ENCODE measurements around the gene RHOJ. TPM values are rescaled to one million over a fixed set of nuclear protein-coding genes. Genes with fewer than 3 reads are reported as not detected.

Gene RHOJ
- total and polyA plus RNA-seq, 2 donors (not counting 3 experiments of a cell fraction or from before 2014, with no cell fraction given): 191 to 486 TPM

- peaks cover 11 to 13% of the 10 kb centered on the region in 2 experiments for H3K27me3 ChIP-seq (ENCODE audit: control insufficient read depth in 2 of 2, insufficient read depth in 2 of 2, low read length in 2 of 2)
- BruUV-seq (replicated peaks): no TSS peak
- H3K9ac ChIP-seq (replicated peaks; ENCODE audit: extremely low read depth, insufficient read depth, low read length): no peak within 1 kb of the TSS
- no peaks in the 10 kb centered on the region for H3K79me2 ChIP-seq (ENCODE audit: control insufficient read depth, insufficient read depth, low read length)
- no peaks in the 10 kb centered on the region for H3K36me3 ChIP-seq (ENCODE audit: control insufficient read depth in 2 of 2, extremely low read depth in 1 of 2, insufficient read depth in 2 of 2, low read length in 2 of 2)
- intact Hi-C loops (cut with micrococcal nuclease): no loop called here
- no peak for DNase-seq (ENCODE audit: low read depth, low spot score)
- no peak for FAIRE-seq
- H3K9me1 ChIP-seq (replicated peaks; ENCODE audit: control insufficient read depth, extremely low read depth, insufficient read depth, low read length): no peaks in the 10 kb centered on the region
- no peak within 1 kb of the TSS for H3K4me2 ChIP-seq (ENCODE audit: insufficient read depth, low read length)
- no peaks in the 10 kb centered on the region for H3K4me1 ChIP-seq (ENCODE audit: control insufficient read depth, extremely low read depth, insufficient read depth, low read length)
- POLR2A ChIA-PET: no interaction called here
- no peak within 1 kb of the TSS for H2AFZ ChIP-seq (ENCODE audit: low read depth, low read length)
- CTCF ChIA-PET: no interaction called here
- H3K4me3 ChIP-seq (replicated peaks in 1 of 3; ENCODE audit: insufficient read depth in 1 of 3, low read depth in 1 of 3, low read length in 3 of 3): no peak within 1 kb of the TSS
- no peaks in the 10 kb centered on the region for H4K20me1 ChIP-seq (replicated peaks; ENCODE audit: control insufficient read depth, extremely low read depth, insufficient read depth, low read length)
- TF ChIP-seq MYC (IDR thresholded peaks at IDR 0.05; ENCODE audit: low read depth, low read length) (no peak), CTCF (IDR thresholded peaks at IDR 0.05; ENCODE audit: extremely low read depth in 1 of 2, insufficient read depth in 1 of 2, low read depth in 1 of 2, low read length in 2 of 2) (no peak), POLR2AphosphoS5 (IDR thresholded peaks at IDR 0.05; ENCODE audit: insufficient read depth, low read depth, low read length) (no peak), FOS (IDR thresholded peaks at IDR 0.05; ENCODE audit: borderline replicate concordance, insufficient read depth, low read length) (no peak), JUN (IDR thresholded peaks at IDR 0.05; ENCODE audit: borderline replicate concordance, insufficient read depth, insufficient read length, low read depth) (no peak), GATA2 (IDR thresholded peaks at IDR 0.05; ENCODE audit: insufficient read depth, insufficient read length, low read depth, low read length) (no peak), POLR2A (IDR thresholded peaks at IDR 0.05; ENCODE audit: low read depth, low read length) (no peak), EZH2 (IDR thresholded peaks at IDR 0.05; ENCODE audit: borderline replicate concordance, low read depth, low read length, severe bottlenecking) (no peak), MAX (IDR thresholded peaks at IDR 0.05; ENCODE audit: insufficient read depth, insufficient read length) (no peak)
- dilution Hi-C loops (cut with MboI; ENCODE audit: extremely low pct_ligation_motif_present, low sequenced_read_pairs): no loop called here
- no peaks in the 10 kb centered on the region for H3K9me3 ChIP-seq (replicated peaks; ENCODE audit: control insufficient read depth, insufficient read depth, low read length)
- H3K27ac ChIP-seq (ENCODE audit: insufficient read depth, low read depth, low read length): no peak within 1 kb of the TSS
These were observed 114.6 kb downstream of the RHOJ start, which contains the start of gene GPHB5 for GRCh38 chr14:63318835-63319234. Gene GPHB5, minus strand, starts transcription at chr14:63318935. Its CDS starts 1,086 bp downstream, at chr14:63317849.

All from endothelial cell of umbilical vein (primary cell).